Natural killer cell treated with Interleukin-12 subunit alpha and Interleukin-12 subunit beta and Interleukin-15 and Interleukin-18, amount 100 ng/mL, for 72 hours (primary cell): ENCODE results near the gene ZNF22. TPM values are rescaled to one million over a fixed set of nuclear protein-coding genes. Genes with fewer than 3 reads are reported as not detected.
A peak's percentile ranks its signal among the peaks of the same experiment; 100 is the strongest.

Experiments
- ATAC-seq, 2 donors: fragments of 150-1000 bp; cut with Tn5 transposase in 1 of 2; sonication (Bioruptor Pico), chemical (Tn5 transposase) in 1 of 2; 2 replicates each; pipeline ENCODE4 v1.10.0; 2021
- DNase-seq: peaks from one replicate; pipeline ENCODE4 v3.0.0; 2022; ENCODE audit warnings: low spot score
- H3K27ac Mint-ChIP-seq, 2 donors: 1 replicate in 1 of 2; 2 replicates in 1 of 2; pipeline ENCODE4 v1.8.0; 2022; ENCODE audit warnings: mixed read lengths in 2 of 2, mild to moderate bottlenecking in 1 of 2, moderate library complexity in 1 of 2
- H3K27me3 Mint-ChIP-seq, 2 donors: 1 replicate in 1 of 2; 2 replicates in 1 of 2; pipeline ENCODE4 v1.8.0; 2022; ENCODE audit warnings: mixed read lengths in 2 of 2
- H3K36me3 Mint-ChIP-seq: one replicate; pipeline ENCODE4 v1.8.0; 2022; ENCODE audit warnings: mixed read lengths
- H3K4me1 Mint-ChIP-seq, 2 donors: 1 replicate in 1 of 2; 2 replicates in 1 of 2; pipeline ENCODE4 v1.8.0; 2022; ENCODE audit warnings: low read depth in 2 of 2, mixed read lengths in 2 of 2, mild to moderate bottlenecking in 1 of 2
- H3K4me3 Mint-ChIP-seq: one replicate; pipeline ENCODE4 v1.8.0; 2022; ENCODE audit warnings: mixed read lengths
- H3K9me3 Mint-ChIP-seq: 2 replicates; pipeline ENCODE4 v1.8.0; 2022; ENCODE audit warnings: mixed read lengths
- total RNA-seq, 2 donors: library from RNA; stranded (reverse); gene quantifications; one replicate each; pipeline ENCODE4 v1.2.3, GENCODE V29; 2022

Gene ZNF22
- total RNA-seq, 2 donors from 2014 or later = 22.7 to 29.0 TPM

DNA sequence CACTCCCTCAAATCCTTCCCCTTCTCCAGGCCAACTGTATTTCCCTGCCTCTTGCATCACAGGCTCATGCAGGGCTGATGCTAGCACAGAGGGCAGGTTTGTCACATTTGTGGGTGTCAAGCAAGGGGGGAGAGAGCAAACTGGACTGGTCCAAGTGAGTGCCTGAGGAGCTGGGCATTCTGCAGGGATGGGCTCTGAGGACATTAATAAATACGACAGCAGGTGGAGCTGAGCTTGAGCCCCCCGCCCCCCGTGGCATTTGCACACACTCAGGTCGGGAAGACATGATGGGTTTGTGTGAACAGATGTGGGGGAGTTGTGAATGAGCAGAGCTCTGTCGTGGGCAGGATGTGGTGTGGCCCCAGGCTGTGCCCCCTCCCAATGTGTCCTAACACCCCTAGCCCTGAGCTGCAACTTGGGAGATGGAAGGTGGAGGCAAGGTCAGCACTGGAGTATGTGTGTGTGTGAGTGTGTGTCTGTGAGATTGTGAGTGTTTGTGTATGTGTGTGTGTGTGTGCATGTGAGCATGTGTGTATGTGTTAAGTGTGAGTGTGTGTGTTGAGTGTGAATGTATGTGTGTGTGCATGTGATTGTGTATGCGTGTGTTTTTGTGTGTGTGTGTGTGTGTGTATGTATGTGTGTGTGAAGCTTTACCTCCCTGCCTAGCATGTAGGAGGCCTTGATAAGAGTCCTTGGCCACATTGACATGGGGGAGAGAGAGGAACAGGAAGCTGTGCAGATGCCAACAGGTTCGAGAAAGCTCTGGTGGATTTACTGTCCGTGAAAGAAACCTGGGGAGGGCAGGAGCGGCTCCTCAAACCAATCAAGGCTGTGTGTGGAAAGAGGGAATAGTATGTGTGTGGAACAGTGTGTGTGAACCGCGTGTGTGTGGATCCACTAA lies 32.0 kb upstream of the ZNF22 start:
- no peaks in the 10 kb centered on the region for H3K36me3 Mint-ChIP-seq
- peaks cover 4% of the 10 kb centered on the region for H3K9me3 Mint-ChIP-seq
- peak overlapping the region; percentile 82 for H3K4me3 Mint-ChIP-seq
- H3K27me3 Mint-ChIP-seq = no peaks in the 10 kb centered on the region
- DNase-seq (peak; percentile 86), ATAC-seq (peak; percentile 79 to 86)
- H3K4me1 Mint-ChIP-seq = peaks cover 63 to 77% of the 10 kb centered on the region in 2 donors
- H3K27ac Mint-ChIP-seq = peak overlapping the region; percentile 62 to 70

DNA sequence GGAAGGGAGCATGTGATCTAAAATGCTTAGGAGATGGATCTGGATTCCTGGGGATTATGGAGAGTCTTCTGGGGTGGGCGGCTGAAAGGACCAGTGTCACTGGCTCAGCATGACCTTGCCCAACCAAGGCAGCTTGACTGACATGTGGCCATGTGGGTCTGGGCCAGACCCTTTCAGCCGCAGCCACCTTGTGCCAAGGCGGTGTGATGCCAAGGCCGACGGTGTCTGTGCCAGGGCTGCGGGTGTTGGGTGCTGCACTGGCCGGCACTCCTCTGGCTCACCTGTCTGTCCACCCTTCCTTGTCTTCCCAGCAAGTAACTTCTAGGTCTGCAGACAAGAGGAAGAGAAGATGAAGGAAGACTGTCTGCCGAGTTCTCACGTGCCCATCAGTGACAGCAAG lies 30.9 kb upstream of the ZNF22 start:
- no peak for DNase-seq
- Mint-ChIP-seq H3K27me3 (no peaks in the 10 kb centered on the region), H3K4me1 (peaks cover 60 to 75% of the 10 kb centered on the region in 2 donors), H3K36me3 (no peaks in the 10 kb centered on the region), H3K9me3 (peaks cover 4% of the 10 kb centered on the region), H3K4me3 (peak overlapping the region; percentile 82), H3K27ac (peak overlapping the region in 1 of 2 donors; percentile 70)
- no peak for ATAC-seq

DNA sequence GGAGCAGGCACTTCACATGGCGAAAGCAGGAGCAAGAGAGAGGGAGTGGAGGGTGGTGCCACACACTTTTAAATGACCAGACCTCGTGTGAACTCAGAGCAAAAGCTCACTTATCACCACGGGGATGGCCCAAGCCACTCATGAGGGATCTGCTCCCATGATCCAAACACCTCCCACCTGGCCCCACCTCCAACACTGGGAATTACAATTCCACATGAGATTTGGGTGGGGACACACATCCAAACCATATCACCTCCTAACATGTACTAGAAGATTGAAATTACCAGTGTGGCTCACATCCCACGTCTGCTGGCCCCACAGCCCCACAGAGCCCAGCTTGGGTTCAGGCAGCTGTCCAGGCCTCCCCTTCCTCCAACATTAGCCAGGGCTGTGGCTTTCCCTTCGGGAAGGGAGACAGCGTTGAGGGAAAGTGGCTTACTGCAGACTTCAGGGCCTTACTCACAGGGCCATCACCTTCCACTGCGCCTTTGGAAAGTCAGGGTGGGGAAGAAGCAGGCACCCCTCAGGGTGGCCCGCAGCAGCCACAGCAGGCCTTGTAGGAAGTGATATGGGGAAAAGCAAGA lies 29.8 kb upstream of the ZNF22 start:
- H3K36me3 Mint-ChIP-seq = no peaks in the 10 kb centered on the region
- H3K27ac Mint-ChIP-seq = peak overlapping the region in 1 of 2 donors; percentile 23
- peaks cover 4% of the 10 kb centered on the region for H3K9me3 Mint-ChIP-seq
- H3K4me3 Mint-ChIP-seq = no peak overlapping the region
- H3K4me1 Mint-ChIP-seq = peaks cover 50 to 68% of the 10 kb centered on the region in 2 donors
- no peaks in the 10 kb centered on the region for H3K27me3 Mint-ChIP-seq
- no peak for DNase-seq
- ATAC-seq = no peak

DNA sequence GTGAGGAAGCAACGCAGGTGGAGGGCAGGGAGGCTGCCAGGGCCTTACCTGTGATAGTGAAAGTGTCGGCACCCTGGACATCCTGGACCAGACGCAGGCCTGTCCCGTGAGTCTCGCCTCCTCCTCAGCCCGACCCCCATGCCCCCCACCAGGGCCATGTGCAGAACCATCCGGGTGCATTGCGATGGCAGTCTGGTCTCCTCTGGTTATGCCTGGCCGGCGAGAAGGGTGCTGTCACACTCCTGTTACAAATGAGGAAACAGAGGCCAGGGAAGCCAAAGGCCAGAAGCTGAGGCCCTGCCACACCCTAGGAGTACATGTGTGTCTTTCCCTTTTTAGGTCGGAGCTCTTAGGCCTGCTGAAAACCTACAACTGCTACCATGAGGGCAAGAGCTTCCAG lies 29.3 kb upstream of the ZNF22 start:
- Mint-ChIP-seq H3K4me1 (peaks cover 45 to 64% of the 10 kb centered on the region in 2 donors), H3K27ac (no peak overlapping the region), H3K36me3 (no peaks in the 10 kb centered on the region), H3K4me3 (no peak overlapping the region), H3K9me3 (peaks cover 4% of the 10 kb centered on the region), H3K27me3 (no peaks in the 10 kb centered on the region)
- ATAC-seq = no peak
- DNase-seq = no peak

DNA sequence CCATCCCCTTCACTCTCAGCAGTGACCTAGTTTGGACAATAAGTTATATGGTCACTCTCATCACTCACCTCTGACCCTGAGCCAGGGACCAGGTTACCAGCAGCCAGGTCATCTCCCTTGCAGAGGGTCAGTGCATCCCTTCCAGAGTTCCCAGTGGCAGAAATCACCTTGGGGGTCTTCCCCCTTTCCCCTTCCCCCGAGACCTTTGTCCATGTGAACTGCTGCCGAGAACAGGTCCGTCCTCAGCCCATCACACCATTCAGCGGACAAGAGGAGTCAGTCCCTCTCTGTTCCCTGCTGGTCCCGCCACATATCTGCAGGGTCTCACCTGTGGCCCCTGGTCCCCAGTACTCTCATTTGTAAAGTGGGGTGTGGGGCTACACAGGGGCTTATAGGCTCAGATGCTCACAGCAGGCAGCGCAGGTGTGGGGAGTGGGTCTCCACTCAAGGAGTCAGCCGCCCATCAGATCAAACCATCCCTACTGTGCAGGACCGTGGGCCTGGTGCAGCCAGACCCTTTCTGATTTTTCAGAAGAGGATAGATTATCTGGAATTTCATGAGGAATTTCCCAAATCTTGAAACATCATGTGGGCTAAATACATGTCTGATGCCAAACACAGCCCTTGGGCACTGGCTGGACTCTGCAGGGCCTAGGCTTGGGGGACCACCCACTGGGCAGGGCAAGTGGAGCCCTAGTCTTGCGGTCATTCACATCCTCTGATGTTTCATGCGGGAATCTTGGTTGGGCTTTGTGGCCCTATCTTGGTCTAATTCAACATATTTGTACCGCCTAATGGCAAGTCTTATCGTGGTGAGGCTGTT lies 28.6 kb upstream of the ZNF22 start:
- Mint-ChIP-seq H3K4me1 (peaks cover 37 to 58% of the 10 kb centered on the region in 2 donors), H3K9me3 (peaks cover 4% of the 10 kb centered on the region), H3K27me3 (no peaks in the 10 kb centered on the region), H3K4me3 (no peak overlapping the region), H3K36me3 (no peaks in the 10 kb centered on the region), H3K27ac (no peak overlapping the region)
- ATAC-seq = no peak
- no peak for DNase-seq

DNA sequence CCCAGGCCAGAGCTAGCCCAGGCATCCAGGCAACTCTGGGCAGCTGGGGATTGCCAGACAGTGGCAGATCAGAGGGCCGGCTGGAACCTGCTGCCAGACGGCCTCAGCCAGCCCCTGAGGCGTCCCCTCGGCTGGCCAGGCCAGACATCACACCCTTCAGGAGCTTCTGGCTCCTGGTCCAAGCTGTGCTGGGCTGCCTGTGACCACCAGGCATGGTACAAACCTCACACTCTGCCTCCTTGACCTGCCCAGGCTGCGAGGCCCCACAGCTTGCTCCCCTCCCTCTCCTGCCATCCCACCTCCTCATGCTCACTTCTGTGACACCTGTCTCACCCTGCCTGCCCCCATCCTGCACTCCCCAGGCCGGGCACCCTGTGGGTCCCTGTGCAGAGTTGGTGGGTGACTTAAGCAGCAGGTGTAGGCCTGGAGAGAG lies 27.8 kb upstream of the ZNF22 start:
- no peak overlapping the region for H3K4me3 Mint-ChIP-seq

DNA sequence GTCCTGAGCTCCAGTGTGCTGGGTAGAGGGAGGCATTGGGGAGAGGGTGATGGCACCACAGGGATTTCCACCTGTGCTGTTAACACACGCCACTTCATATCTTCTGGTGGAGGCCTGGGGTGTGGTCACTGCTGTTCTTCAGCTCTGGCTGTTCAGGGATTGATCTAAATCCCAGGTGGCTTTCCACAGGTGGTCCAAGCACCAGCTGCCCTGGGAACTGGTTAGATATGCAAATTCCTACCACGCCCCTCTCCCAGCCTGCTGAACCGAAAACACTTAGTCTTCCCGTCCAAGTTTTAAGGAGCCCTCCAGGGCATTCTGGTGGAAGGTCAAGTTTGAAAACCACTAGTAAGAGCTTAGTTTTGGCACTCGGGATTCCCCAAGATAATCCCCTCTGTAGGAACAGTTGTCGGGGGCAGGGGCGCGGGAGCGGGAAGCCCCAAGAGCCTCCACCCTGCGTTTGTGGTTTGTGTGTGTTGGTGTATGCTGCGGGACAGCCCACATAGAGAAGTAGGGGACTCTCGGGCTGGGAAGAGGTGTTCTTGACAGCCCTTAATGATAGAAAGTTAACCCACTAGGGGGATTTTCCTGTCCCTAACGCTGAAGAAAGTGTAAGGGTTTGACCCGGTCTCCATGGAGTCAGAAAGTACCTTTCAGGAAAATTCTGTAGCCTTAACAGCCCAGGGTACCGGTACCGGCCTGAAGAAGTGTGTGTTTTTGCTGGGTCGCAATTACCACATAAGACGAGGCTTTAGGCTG lies 27.2 kb upstream of the ZNF22 start:
- DNase-seq (peak; percentile 84), ATAC-seq (peak; percentile 17 to 67)
- Mint-ChIP-seq H3K27ac (peak overlapping the region; percentile 41 to 86), H3K36me3 (no peaks in the 10 kb centered on the region), H3K27me3 (no peaks in the 10 kb centered on the region), H3K4me3 (peak overlapping the region; percentile 39), H3K4me1 (peaks cover 25 to 48% of the 10 kb centered on the region in 2 donors), H3K9me3 (peaks cover 4% of the 10 kb centered on the region)

More for the DNA sequence above, 27.8 kb upstream of the ZNF22 start:
- DNase-seq = no peak
- Mint-ChIP-seq H3K27me3 (no peaks in the 10 kb centered on the region), H3K9me3 (peaks cover 4% of the 10 kb centered on the region), H3K4me1 (peaks cover 31 to 55% of the 10 kb centered on the region in 2 donors), H3K27ac (peak overlapping the region; percentile 41 to 86), H3K36me3 (no peaks in the 10 kb centered on the region)
- ATAC-seq = no peak

DNA sequence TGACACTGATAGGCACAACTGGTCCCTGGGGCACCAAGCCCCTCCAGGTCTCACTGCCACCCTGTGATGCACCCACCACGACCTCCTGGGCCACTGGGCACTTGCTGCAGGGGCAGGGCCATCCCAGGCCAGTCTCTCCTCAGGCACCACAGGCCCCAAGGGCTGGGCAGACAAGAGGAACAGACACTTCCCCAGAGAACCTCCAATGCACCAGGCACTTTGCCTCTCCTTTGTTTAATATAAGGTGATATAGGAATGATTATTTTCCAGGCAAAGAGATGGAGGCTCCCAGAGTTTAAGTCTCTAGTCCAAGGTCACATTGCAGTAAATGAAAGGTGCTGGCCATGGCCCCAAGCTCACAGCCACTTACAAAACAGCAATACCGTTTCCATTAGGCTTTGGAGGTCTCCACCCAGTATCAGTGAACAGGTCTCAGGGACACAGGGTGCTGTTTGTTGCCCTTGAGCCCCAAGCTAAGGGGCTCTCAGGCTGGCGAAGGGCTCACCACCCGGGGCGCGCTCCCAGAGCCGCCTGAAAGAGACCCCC lies 26.6 kb upstream of the ZNF22 start:
- Mint-ChIP-seq H3K4me3 (peak overlapping the region; percentile 59), H3K4me1 (peaks cover 19 to 42% of the 10 kb centered on the region in 2 donors), H3K9me3 (no peaks in the 10 kb centered on the region), H3K27ac (peak overlapping the region; percentile 41 to 86), H3K36me3 (no peaks in the 10 kb centered on the region), H3K27me3 (no peaks in the 10 kb centered on the region)
- ATAC-seq = no peak
- no peak for DNase-seq

DNA sequence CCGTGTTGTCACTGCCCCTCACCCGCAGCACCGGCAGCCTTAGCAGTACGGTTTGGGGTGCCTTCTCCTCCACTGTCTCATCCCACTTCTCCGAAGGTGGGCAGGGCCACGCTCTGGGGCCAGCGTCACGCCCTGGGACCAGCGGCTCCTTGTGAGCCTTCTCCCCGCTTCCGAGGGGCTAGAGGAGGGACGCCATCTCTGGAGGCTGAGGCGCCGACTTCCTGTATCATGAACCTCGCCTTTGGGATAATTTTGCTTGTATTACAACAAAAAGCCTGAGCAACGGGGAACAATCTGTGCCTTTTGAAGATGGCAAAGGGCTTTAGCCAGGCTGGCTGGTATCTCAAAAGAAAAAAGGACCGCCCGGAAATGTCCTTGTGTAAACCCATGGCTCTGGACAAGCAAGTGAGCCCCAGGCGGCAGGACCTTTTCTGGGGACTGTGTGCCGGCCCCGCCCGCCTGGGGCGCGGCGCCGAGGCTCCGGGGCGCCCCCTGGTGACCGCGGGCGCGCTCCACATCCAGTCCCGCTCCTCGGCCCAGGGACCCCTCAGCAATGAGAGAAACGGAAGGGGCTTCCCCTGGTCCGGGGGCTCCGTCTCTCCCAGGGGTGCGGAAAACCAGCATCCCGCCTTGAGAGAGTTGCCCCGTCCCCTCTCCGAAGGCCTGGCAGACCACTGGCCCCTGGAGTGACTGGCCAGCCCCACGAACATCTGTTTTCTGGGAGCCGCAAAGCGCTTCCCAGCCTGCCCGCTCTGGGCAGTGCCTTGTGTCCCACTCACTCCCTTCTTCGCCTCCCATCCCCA lies 25.9 kb upstream of the ZNF22 start:
- Mint-ChIP-seq H3K27ac (peak overlapping the region in 1 of 2 donors; percentile 41), H3K27me3 (no peaks in the 10 kb centered on the region), H3K9me3 (no peaks in the 10 kb centered on the region), H3K36me3 (no peaks in the 10 kb centered on the region), H3K4me3 (peak overlapping the region; percentile 59), H3K4me1 (peaks cover 12 to 35% of the 10 kb centered on the region in 2 donors)
- DNase-seq = peak; percentile 80
- ATAC-seq = peak; percentile 89 to 92

DNA sequence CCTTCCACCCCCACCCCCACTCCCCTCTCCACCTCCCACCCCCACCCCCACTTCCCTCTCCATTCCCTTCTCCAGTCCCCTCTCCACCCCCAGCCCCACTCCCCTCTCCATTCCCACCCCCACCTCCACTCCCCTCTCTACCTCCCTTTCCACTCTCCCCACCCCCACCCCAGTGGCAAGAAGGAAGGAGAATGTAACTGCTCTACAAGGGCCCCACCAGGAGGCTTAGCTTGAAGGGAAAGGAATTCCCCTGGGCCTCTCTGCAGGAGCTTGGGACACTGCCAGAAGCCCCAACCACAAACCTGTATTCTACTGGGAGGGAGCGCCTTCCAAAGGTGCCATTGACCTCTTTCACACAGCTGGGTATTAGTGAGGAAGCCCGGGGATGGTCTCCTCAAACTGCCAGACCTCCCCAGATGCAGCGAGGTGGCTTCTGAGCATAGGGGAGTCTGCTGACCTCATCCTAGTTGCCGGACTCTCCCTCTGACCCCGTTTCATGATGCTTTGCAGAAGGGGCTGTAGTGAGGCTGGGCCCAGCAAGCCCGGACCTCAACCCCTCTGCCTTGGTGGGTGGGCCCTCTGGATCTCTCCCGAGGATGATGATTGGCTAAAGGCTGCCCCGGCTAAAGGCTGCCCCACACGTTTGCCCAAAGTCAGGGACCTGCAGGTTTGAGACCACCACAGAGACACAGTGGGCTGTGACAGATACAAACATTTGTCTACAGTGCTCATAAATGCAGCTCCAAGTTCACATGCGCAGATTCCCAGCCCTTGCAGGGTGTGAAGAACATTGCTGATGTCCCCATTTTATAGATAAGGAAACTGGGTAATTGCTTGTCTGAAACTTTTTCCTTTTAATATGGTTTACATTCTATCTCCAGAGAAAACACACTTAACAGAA lies 25.0 kb upstream of the ZNF22 start:
- Mint-ChIP-seq H3K4me3 (no peak overlapping the region), H3K27ac (peak overlapping the region in 1 of 2 donors; percentile 50)

DNA sequence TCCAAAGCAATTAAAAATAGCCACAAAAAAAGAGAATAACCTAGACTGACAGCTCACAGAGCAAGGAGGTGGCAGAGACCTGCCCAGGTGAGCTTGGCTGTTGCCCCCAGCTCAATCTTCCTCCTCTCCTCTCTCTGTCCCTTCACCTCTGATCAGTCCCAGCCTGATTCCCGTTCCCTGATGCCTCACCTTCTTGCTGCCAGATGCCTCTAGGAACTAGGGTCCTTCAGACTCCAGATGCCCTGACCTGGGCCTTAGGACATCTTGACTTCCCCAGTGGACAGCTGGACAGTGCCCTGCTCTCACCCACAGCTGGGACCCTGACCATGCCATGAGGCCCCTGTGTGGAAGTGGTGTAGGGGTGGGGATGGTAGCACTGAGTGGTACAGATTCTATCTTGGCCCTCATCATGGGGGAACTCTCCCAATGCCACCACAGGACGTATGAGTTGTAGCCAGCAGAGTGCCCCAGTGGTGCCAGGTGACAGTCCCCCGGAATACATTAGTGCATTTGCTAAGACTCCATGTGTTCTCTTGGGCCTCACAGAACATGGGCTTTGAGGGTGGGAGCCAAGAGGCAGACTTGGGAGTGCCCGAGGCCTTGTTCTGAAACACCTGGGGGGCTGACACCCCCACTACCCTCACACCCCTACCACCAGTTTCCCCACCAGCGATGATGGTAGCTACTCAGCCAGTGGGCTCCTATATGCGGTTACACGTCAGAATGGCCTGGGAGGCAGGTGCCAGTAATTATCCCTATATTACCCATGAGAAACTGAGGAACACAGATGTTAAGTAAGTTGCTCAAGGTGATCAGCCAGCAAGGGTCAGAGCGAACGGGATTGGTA lies 24.1 kb upstream of the ZNF22 start:
- no peaks in the 10 kb centered on the region for H3K36me3 Mint-ChIP-seq
- H3K27me3 Mint-ChIP-seq = no peaks in the 10 kb centered on the region
- H3K4me3 Mint-ChIP-seq = no peak overlapping the region
- peak overlapping the region in 1 of 2 donors; percentile 50 for H3K27ac Mint-ChIP-seq
- ATAC-seq (no peak), DNase-seq (no peak)
- no peaks in the 10 kb centered on the region for H3K9me3 Mint-ChIP-seq
- H3K4me1 Mint-ChIP-seq = peaks cover 10 to 29% of the 10 kb centered on the region in 2 donors

More for the DNA sequence above, 25.0 kb upstream of the ZNF22 start:
- Mint-ChIP-seq H3K27me3 (no peaks in the 10 kb centered on the region), H3K36me3 (no peaks in the 10 kb centered on the region), H3K4me1 (peaks cover 10 to 31% of the 10 kb centered on the region in 2 donors), H3K9me3 (no peaks in the 10 kb centered on the region)
- DNase-seq (no peak), ATAC-seq (no peak)
